ENCODE measurements around the gene LGR6. TPM values are rescaled to one million over a fixed set of nuclear protein-coding genes. Genes with fewer than 3 reads are reported as not detected.
A peak's percentile ranks its signal among the peaks of the same experiment; 100 is the strongest.

Gene LGR6
- total and polyA plus RNA-seq, 2 of the 8 experiments (the other 6 are each of a cell fraction or from before 2014, with no cell fraction given) = 0.50 to 1.0 TPM

- H4K20me1 ChIP-seq (replicated peaks in 1 of 2; ENCODE audit: control insufficient read depth in 1 of 2, insufficient read depth in 2 of 2, low read length in 2 of 2) = no peaks in the 10 kb centered on the region
- H2BK120ac ChIP-seq (replicated peaks; ENCODE audit: low read depth, low read length) = no peak overlapping the region
- peaks cover 16 to 31% (median 22%) of the 10 kb centered on the region in 4 experiments for H3K27me3 ChIP-seq (replicated peaks in 1 of 4; ENCODE audit: control insufficient read depth in 3 of 4, extremely low read depth in 1 of 4, insufficient read depth in 3 of 4, low read length in 3 of 4)
- POLR2A ChIA-PET (ENCODE audit: partially characterized antibody) = interaction anchor here (0.9 to 1.6 kb wide), 3 partner anchors 8 to 48 kb away, joined by 3 read pairs; no protein-coding TSS in a partner anchor
- H2AK5ac ChIP-seq (ENCODE audit: low read depth, low read length) = no peak overlapping the region
- no peaks in the 10 kb centered on the region for H3K79me2 ChIP-seq (ENCODE audit: control insufficient read depth in 1 of 2, insufficient read depth in 2 of 2, low read length in 2 of 2)
- 0 out of 2 replicates have a peak overlapping the region, but pooled peaks have one; percentile 53 for H2BK15ac ChIP-seq (ENCODE audit: low read length)
- H3K4me3 ChIP-seq (ENCODE audit: extremely low read depth in 1 of 4, insufficient read depth in 2 of 4, low read depth in 3 of 4, low read length in 4 of 4) = peak overlapping the region in 3 of 4 experiments; percentile 34 to 65 (median 40); a peak in 5 of 8 replicates
- H3K18ac ChIP-seq (ENCODE audit: extremely low read depth, low read length) = no peak overlapping the region
- no peak overlapping the region for H2BK5ac ChIP-seq (ENCODE audit: low read depth, low read length)
- H3K14ac ChIP-seq (ENCODE audit: insufficient read length) = no peak overlapping the region
- H3K56ac ChIP-seq (replicated peaks; ENCODE audit: insufficient read length, low read depth, low read length) = no peak overlapping the region
- H3K79me1 ChIP-seq (ENCODE audit: low read depth, low read length) = no peaks in the 10 kb centered on the region
- peaks cover 5% of the 10 kb centered on the region; the same call in 1 of the 2 replicates for H3K23me2 ChIP-seq (ENCODE audit: low read depth, low read length)
- peaks cover 0 to 9% (median 2%) of the 10 kb centered on the region in 4 experiments; a peak in 5 of 7 replicates for H3K4me1 ChIP-seq (replicated peaks in 1 of 4; ENCODE audit: control insufficient read depth in 3 of 4, insufficient read depth in 4 of 4, low read length in 3 of 4)
- WGBS, 2 experiments (ENCODE audit: extremely low coverage in 1 of 2, insufficient coverage in 1 of 2, insufficient read length in 1 of 2, insufficient replicate concordance in 2 of 2, low coverage in 1 of 2, low lambda C conversion rate in 2 of 2, missing lambda C conversion rate in 1 of 2) = 45% methylated on average over 17 of the region's 18 CpGs; no CpG with 5 or more reads in 1 of the 2 experiments
- H3K9me3 ChIP-seq (ENCODE audit: insufficient read depth in 2 of 2, low read depth in 1 of 2, low read length in 1 of 2) = no peaks in the 10 kb centered on the region
- no peak overlapping the region for H3K9ac ChIP-seq (replicated peaks in 1 of 4; ENCODE audit: extremely low read depth in 1 of 4, low read depth in 3 of 4, low read length in 3 of 4)
- no peaks in the 10 kb centered on the region for H3K36me3 ChIP-seq (ENCODE audit: control insufficient read depth in 2 of 4, insufficient read depth in 4 of 4, low read length in 3 of 4)
- H3K27ac ChIP-seq (ENCODE audit: low read depth, low read length) = no peak overlapping the region
- H4K91ac ChIP-seq (replicated peaks; ENCODE audit: insufficient read length, low read length) = no peak overlapping the region
- no peak overlapping the region for H4K5ac ChIP-seq (ENCODE audit: insufficient read length, low read depth, low read length)
- DNase-seq (ENCODE audit: low read depth in 1 of 2, low spot score in 2 of 2) = peak in 1 of 2 experiments; percentile 92
- CTCF ChIA-PET (ENCODE audit: partially characterized antibody) = interaction anchor here (0.6 to 6.3 kb wide), 52 partner anchors 8 to 1183 kb away, joined by 3 to 52 read pairs (median 5); no protein-coding TSS in a partner anchor
- H2BK20ac ChIP-seq (ENCODE audit: low read length) = no peak overlapping the region
- no peak overlapping the region for H3K23ac ChIP-seq (ENCODE audit: insufficient read length)
- peak overlapping the region; percentile 26 for H4K8ac ChIP-seq (ENCODE audit: extremely low read depth, insufficient read depth, low read length)
- H3K4me2 ChIP-seq (ENCODE audit: insufficient read depth in 1 of 2, low read depth in 2 of 2, low read length in 2 of 2) = peak overlapping the region; percentile 48 to 86
- peak overlapping the region; percentile 85; the same call in 1 of the 2 replicates for H2AFZ ChIP-seq (ENCODE audit: low read length)
- H2BK12ac ChIP-seq (ENCODE audit: low read depth, low read length) = peak overlapping the region; percentile 27; the same call in 1 of the 2 replicates
- no peak overlapping the region for H3K4ac ChIP-seq (replicated peaks; ENCODE audit: insufficient read length, low read depth, low read length)
- FAIRE-seq = no peak
- TF ChIP-seq RAD21 (IDR thresholded peaks at IDR 0.05 in 1 of 2, conservative IDR thresholded peaks at IDR 0.05 in 1 of 2; ENCODE audit: low read depth in 2 of 2, low read length in 2 of 2) = peak; percentile 81 to 86
- TF ChIP-seq CTCF (IDR thresholded peaks at IDR 0.05; ENCODE audit: control extremely low read depth in 1 of 3, insufficient read depth in 1 of 3, low read depth in 1 of 3, low read length in 3 of 3) = peak; percentile 93 to 97 (median 96)
- TF ChIP-seq EZH2 (IDR thresholded peaks at IDR 0.05; ENCODE audit: low read depth, low read length, severe bottlenecking) = peak; percentile 23
- TF ChIP-seq HDAC2 (IDR thresholded peaks at IDR 0.05; ENCODE audit: borderline replicate concordance in 1 of 2, low read depth in 2 of 2, low read length in 2 of 2) = 0 out of 4 replicates have a peak, but pooled peaks of 1 of the 2 experiments have one; percentile 52
- peak; percentile 81 for TF ChIP-seq SAP30 (IDR thresholded peaks at IDR 0.05; ENCODE audit: insufficient read depth, insufficient replicate concordance, low read length)
- TF ChIP-seq TEAD4 (IDR thresholded peaks at IDR 0.05; ENCODE audit: low read depth, low read length) = peak; percentile 51; the same call in 1 of the 2 replicates
Observed at GRCh38 chr1:202192770-202193613, 607 bp upstream of the LGR6 start.
